Lower leg skin (tissue), 3 donors: ENCODE data around the gene TAPBPL.

Source experiments
- POLR2A ChIP-seq, 2 donors: fragments of 450-650 bp; IDR thresholded peaks; one replicate each; pipeline ENCODE4 v1.6.1; 2016 to 2017; ENCODE audit warnings: antibody characterized with exemption in 2 of 2, mild to moderate bottlenecking in 1 of 2, moderate library complexity in 1 of 2
- TF ChIP-seq, protein P1 (sequence below), 3 donors: fragments of 450-650 bp; IDR thresholded peaks; one replicate each; pipeline ENCODE4 v1.5.1; 2016; ENCODE audit warnings: antibody characterized with exemption in 3 of 3, mild to moderate bottlenecking in 3 of 3, moderate library complexity in 2 of 3

DNA sequence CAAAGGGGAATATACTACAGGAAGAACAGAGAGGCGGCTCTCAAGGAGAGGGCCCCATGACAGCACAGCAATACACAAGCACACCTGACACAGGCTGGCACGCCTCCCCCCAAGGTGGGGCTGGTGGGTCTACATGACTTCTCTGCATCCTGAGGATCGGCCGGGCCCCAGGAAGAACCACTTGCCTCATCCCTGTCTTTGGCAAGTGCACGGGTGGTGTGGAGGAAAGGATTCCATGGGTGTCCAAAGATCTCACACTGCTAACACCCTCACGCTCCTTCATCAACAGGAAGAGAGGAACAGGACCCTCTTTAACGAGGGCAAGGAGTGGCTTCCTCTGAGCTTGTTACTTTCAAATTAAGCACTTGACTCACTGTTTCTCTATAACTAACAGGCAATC, 11.4 kb downstream of the TAPBPL start:
- no peak for TF ChIP-seq POLR2A (IDR thresholded peaks at IDR 0.05)
- TF ChIP-seq, protein P1, sequence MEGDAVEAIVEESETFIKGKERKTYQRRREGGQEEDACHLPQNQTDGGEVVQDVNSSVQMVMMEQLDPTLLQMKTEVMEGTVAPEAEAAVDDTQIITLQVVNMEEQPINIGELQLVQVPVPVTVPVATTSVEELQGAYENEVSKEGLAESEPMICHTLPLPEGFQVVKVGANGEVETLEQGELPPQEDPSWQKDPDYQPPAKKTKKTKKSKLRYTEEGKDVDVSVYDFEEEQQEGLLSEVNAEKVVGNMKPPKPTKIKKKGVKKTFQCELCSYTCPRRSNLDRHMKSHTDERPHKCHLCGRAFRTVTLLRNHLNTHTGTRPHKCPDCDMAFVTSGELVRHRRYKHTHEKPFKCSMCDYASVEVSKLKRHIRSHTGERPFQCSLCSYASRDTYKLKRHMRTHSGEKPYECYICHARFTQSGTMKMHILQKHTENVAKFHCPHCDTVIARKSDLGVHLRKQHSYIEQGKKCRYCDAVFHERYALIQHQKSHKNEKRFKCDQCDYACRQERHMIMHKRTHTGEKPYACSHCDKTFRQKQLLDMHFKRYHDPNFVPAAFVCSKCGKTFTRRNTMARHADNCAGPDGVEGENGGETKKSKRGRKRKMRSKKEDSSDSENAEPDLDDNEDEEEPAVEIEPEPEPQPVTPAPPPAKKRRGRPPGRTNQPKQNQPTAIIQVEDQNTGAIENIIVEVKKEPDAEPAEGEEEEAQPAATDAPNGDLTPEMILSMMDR (IDR thresholded peaks at IDR 0.05): no peak
